Measurements from ENCODE around the gene EPHB1.

DNA sequence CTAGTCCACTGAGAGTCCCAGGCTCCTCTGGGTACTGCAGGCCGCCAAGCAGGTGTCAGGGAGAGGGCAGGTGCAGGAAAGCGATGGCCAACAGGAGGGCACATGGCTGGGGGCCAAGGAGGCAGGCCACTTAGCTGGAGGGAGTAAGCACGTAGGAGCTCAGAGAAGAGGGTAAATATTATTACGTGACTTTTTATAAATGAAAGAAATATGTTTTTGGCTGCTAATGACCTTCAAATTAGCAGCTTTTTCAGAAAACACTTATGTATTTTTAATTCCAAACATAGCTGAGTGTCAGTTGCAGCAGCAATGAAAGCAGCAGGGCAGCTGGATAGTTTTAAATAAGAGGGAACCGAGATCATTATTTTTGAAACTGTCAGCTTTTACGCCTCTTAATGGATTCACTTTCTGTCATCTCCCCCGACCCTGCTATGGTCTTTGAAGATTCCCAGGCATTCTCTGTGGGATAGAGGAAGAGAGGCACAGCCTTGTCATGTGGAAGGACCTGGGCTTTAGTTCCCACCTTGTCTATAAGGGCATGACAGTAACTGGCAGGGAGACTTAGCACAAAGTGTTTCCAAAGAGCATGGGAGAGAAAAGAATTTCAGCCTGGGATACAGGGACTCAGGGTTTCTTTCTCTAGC lies 477.1 kb downstream of the EPHB1 start:
- TF ChIP-seq, protein P1, sequence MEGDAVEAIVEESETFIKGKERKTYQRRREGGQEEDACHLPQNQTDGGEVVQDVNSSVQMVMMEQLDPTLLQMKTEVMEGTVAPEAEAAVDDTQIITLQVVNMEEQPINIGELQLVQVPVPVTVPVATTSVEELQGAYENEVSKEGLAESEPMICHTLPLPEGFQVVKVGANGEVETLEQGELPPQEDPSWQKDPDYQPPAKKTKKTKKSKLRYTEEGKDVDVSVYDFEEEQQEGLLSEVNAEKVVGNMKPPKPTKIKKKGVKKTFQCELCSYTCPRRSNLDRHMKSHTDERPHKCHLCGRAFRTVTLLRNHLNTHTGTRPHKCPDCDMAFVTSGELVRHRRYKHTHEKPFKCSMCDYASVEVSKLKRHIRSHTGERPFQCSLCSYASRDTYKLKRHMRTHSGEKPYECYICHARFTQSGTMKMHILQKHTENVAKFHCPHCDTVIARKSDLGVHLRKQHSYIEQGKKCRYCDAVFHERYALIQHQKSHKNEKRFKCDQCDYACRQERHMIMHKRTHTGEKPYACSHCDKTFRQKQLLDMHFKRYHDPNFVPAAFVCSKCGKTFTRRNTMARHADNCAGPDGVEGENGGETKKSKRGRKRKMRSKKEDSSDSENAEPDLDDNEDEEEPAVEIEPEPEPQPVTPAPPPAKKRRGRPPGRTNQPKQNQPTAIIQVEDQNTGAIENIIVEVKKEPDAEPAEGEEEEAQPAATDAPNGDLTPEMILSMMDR (conservative IDR thresholded peaks at IDR 0.05; ENCODE audit: low read depth, low read length): no peak
- no peak for TF ChIP-seq EZH2 (IDR thresholded peaks at IDR 0.05; ENCODE audit: borderline replicate concordance, low read depth, low read length, poor library complexity, severe bottlenecking)

Data from A673 (cell line).